Measurements from ENCODE around the gene ADIPOR2.

DNA sequence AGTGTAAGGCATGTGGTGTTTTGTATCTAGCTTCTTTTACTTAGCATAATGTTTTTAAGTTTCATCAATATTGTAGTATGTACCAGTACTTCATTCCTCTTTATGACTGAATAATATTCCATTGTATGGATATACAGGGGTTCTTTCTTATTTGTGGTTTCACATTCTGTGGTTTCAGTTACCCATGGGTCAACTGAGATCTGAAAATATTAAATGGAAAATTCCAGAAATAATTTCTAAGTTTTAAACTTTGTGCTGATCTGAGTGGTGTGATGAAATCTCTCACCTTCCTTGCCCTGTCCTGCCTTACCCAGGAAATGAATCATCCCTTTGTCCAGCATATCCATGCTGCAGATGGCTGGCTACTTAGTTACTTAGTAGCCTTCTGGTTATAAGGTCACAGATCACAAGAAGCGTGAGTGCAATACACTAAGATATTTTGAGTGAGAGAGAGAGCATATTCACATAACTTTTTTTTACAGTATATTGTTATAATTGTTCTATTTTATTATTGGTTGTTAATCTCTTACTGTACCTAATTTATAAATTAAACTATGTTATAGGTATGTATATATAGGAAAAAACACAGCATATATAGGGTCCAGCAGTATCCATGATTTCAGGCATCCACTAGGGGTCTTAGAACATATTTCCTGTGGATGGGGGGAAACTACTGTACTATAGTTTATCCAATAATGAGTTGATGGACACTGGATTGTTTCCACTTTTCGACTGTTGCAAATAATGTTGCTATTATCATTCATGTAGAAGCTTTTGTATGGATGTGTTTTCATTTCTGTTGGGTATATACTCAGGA, 69.9 kb downstream of the ADIPOR2 start:
- TF ChIP-seq POLR2A (IDR thresholded peaks at IDR 0.05) (no peak), CTCF (IDR thresholded peaks at IDR 0.05) (no peak)

Measured in ovary (tissue), 3 donors.